Panc1 (cell line): ENCODE results near the gene ACACB. TPM values are rescaled to one million over a fixed set of nuclear protein-coding genes. Genes with fewer than 3 reads are reported as not detected.

Experiments used
- ATAC-seq: fragments of 200-7000 bp; cut with Tn5 transposase; 2 replicates; pipeline ENCODE4 v1.9.1; 2020; ENCODE audit warnings: mild to moderate bottlenecking, moderate library complexity
- BruUV-seq: library from RNA; stranded (reverse); fragments of 400-500 nt; replicated peaks from 2 replicates; lab custom pipeline; 2021; lab: Mats Ljungman, UMichigan
- CTCF ChIA-PET: fragments of 300-600 bp; sonication (Branson Sonifier 250); formaldehyde crosslinking; loops from one replicate; lab custom pipeline; 2022; ENCODE audit warnings: antibody characterized with exemption; lab: Charles Lee
- POLR2A ChIA-PET: fragments of 300-600 bp; sonication (Branson Sonifier 250); formaldehyde crosslinking; loops from one replicate; lab custom pipeline; 2022; ENCODE audit warnings: antibody characterized with exemption; lab: Charles Lee
- DNase-seq: peaks from one replicate; pipeline ENCODE4 v3.0.0-alpha.2; 2010; ENCODE audit warnings: low read depth, low spot score
- H3K27ac ChIP-seq: 2 replicates; pipeline ENCODE4 v1.5.1; 2011; ENCODE audit warnings: mild to moderate bottlenecking, low read length, inconsistent platforms
- H3K27me3 ChIP-seq: fragments of 200-500 bp; sonication (Bioruptor generic); 2 replicates; pipeline ENCODE4 v1.6.0; 2014; ENCODE audit warnings: low read length, inconsistent platforms; ENCODE audit not compliant: control insufficient read depth, insufficient read depth
- H3K36me3 ChIP-seq: fragments of 200-500 bp; sonication (Bioruptor generic); 2 replicates; pipeline ENCODE4 v1.5.1; 2014; ENCODE audit warnings: inconsistent platforms, mild to moderate bottlenecking, low read length, moderate library complexity; ENCODE audit not compliant: control insufficient read depth, insufficient read depth
- H3K4me1 ChIP-seq: 2 replicates; pipeline ENCODE4 v1.5.1; 2011; ENCODE audit warnings: inconsistent platforms, mild to moderate bottlenecking, low read length, moderate library complexity; ENCODE audit not compliant: control insufficient read depth, insufficient read depth
- H3K4me3 ChIP-seq, 2 experiments: 2 replicates each; pipeline ENCODE4 v1.5.1; 2011 to 2012; ENCODE audit warnings: low read depth in 2 of 2, low read length in 2 of 2, mild to moderate bottlenecking in 2 of 2, inconsistent platforms in 1 of 2, moderate library complexity in 1 of 2
- H3K9me3 ChIP-seq: fragments of 200-500 bp; sonication (Bioruptor generic); 2 replicates; pipeline ENCODE4 v1.5.1; 2014; ENCODE audit warnings: low read depth, mild to moderate bottlenecking, inconsistent platforms, low read length, moderate library complexity; ENCODE audit not compliant: control insufficient read depth, insufficient read depth
- POLR2AphosphoS5 ChIP-seq: IDR thresholded peaks from 2 replicates; pipeline ENCODE4 v1.6.1; 2012; ENCODE audit warnings: mild to moderate bottlenecking, low read depth, low read length, moderate library complexity
- SIN3A ChIP-seq: IDR thresholded peaks from 2 replicates; pipeline ENCODE4 v1.6.1; 2012; ENCODE audit warnings: low read depth, mild to moderate bottlenecking, low read length, moderate library complexity, borderline replicate concordance; ENCODE audit not compliant: insufficient read depth
- TCF7L2 ChIP-seq: IDR thresholded peaks from 2 replicates; pipeline ENCODE4 v1.6.1; 2011; ENCODE audit warnings: mild to moderate bottlenecking, low read depth, low read length, inconsistent platforms
- in situ Hi-C: cut with HindIII; loops from 2 replicates; pipeline ENCODE4 v1.10.0; 2016; ENCODE audit warnings: low sequenced_read_pairs, low pct_unique_long_range_greater_than_20kb
- intact Hi-C: fragments of 100-400 bp; cut with micrococcal nuclease; formaldehyde crosslinking; loops from one replicate; pipeline ENCODE4 v1.10.0; 2022; ENCODE audit not compliant: unreplicated experiment
- total RNA-seq: library from RNA; stranded (reverse); gene quantifications from one replicate; pipeline ENCODE4 v1.2.1, GENCODE V29; 2021; ENCODE audit not compliant: unreplicated experiment
- TF ChIP-seq, protein P1 (sequence below), 2 experiments: IDR thresholded peaks; 2 replicates each; pipeline ENCODE4 v1.6.1; 2011 to 2012; ENCODE audit warnings: low read depth in 2 of 2, control low read depth in 1 of 2, low read length in 1 of 2, mild to moderate bottlenecking in 1 of 2, moderate library complexity in 1 of 2; ENCODE audit not compliant: insufficient read depth in 1 of 2
- TF ChIP-seq, protein P2 (sequence below): fragments of 450-650 bp; IDR thresholded peaks from 2 replicates; pipeline ENCODE4 v1.5.1; 2017; ENCODE audit warnings: mild to moderate bottlenecking

The ACACB gene
- total RNA-seq, 1 experiment from 2014 or later = 12.3 TPM

GRCh38 chr12:109269428-109269827 lies 153.0 kb downstream of the ACACB start:
- ChIA-PET POLR2A (no interaction called here), CTCF (no interaction called here)
- H3K36me3 ChIP-seq = no peaks in the 10 kb centered on the region
- TF ChIP-seq TCF7L2 (no peak), SIN3A (no peak)
- intact Hi-C loops = no loop called here
- H3K4me1 ChIP-seq = 0 out of 2 replicates have a peak, but pooled peaks cover under 1% of the 10 kb centered on the region
- ATAC-seq (no peak), DNase-seq (no peak)
- H3K27ac ChIP-seq = no peak overlapping the region
- no peaks in the 10 kb centered on the region for H3K27me3 ChIP-seq
- H3K9me3 ChIP-seq = no peaks in the 10 kb centered on the region
- no TSS peak for BruUV-seq
- H3K4me3 ChIP-seq = no peak overlapping the region
- in situ Hi-C loops = no loop called here

GRCh38 chr12:109270494-109270893 lies 154.1 kb downstream of the ACACB start:
- DNase-seq = no peak
- TF ChIP-seq SIN3A = no peak
- Histone ChIP-seq H3K4me3 (no peak overlapping the region), H3K4me1 (no peaks in the 10 kb centered on the region), H3K27ac (no peak overlapping the region), H3K36me3 (no peaks in the 10 kb centered on the region), H3K9me3 (no peaks in the 10 kb centered on the region), H3K27me3 (no peaks in the 10 kb centered on the region)
- ChIA-PET POLR2A (no interaction called here), CTCF (no interaction called here)
- no peak for ATAC-seq
- in situ Hi-C loops = no loop called here
- no TSS peak for BruUV-seq
- intact Hi-C loops = no loop called here

- POLR2A ChIA-PET = no interaction called here
- Histone ChIP-seq H3K36me3 (no peaks in the 10 kb centered on the region), H3K27me3 (no peaks in the 10 kb centered on the region), H3K9me3 (no peaks in the 10 kb centered on the region), H3K27ac (no peak overlapping the region), H3K4me1 (no peaks in the 10 kb centered on the region), H3K4me3 (no peak overlapping the region)
- CTCF ChIA-PET = no interaction called here
- in situ Hi-C loops = no loop called here
- no TSS peak for BruUV-seq
- TF ChIP-seq TCF7L2 (no peak), POLR2AphosphoS5 (no peak), SIN3A (no peak)
- TF ChIP-seq, protein P1, sequence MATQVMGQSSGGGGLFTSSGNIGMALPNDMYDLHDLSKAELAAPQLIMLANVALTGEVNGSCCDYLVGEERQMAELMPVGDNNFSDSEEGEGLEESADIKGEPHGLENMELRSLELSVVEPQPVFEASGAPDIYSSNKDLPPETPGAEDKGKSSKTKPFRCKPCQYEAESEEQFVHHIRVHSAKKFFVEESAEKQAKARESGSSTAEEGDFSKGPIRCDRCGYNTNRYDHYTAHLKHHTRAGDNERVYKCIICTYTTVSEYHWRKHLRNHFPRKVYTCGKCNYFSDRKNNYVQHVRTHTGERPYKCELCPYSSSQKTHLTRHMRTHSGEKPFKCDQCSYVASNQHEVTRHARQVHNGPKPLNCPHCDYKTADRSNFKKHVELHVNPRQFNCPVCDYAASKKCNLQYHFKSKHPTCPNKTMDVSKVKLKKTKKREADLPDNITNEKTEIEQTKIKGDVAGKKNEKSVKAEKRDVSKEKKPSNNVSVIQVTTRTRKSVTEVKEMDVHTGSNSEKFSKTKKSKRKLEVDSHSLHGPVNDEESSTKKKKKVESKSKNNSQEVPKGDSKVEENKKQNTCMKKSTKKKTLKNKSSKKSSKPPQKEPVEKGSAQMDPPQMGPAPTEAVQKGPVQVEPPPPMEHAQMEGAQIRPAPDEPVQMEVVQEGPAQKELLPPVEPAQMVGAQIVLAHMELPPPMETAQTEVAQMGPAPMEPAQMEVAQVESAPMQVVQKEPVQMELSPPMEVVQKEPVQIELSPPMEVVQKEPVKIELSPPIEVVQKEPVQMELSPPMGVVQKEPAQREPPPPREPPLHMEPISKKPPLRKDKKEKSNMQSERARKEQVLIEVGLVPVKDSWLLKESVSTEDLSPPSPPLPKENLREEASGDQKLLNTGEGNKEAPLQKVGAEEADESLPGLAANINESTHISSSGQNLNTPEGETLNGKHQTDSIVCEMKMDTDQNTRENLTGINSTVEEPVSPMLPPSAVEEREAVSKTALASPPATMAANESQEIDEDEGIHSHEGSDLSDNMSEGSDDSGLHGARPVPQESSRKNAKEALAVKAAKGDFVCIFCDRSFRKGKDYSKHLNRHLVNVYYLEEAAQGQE (IDR thresholded peaks at IDR 0.05; ENCODE audit: insufficient read depth in 1 of 2, low read depth in 2 of 2, low read length in 1 of 2) = no peak
- TF ChIP-seq, protein P2, sequence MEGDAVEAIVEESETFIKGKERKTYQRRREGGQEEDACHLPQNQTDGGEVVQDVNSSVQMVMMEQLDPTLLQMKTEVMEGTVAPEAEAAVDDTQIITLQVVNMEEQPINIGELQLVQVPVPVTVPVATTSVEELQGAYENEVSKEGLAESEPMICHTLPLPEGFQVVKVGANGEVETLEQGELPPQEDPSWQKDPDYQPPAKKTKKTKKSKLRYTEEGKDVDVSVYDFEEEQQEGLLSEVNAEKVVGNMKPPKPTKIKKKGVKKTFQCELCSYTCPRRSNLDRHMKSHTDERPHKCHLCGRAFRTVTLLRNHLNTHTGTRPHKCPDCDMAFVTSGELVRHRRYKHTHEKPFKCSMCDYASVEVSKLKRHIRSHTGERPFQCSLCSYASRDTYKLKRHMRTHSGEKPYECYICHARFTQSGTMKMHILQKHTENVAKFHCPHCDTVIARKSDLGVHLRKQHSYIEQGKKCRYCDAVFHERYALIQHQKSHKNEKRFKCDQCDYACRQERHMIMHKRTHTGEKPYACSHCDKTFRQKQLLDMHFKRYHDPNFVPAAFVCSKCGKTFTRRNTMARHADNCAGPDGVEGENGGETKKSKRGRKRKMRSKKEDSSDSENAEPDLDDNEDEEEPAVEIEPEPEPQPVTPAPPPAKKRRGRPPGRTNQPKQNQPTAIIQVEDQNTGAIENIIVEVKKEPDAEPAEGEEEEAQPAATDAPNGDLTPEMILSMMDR = no peak
- intact Hi-C loops = no loop called here
- DNase-seq (no peak), ATAC-seq (no peak)
These were observed 155.0 kb downstream of the ACACB start for GRCh38 chr12:109271418-109271817.
